Gastroesophageal sphincter (tissue), 3 donors: Measurements from ENCODE around the gene LAMA2.

ENCODE experiments used
- CTCF ChIP-seq, 4 experiments: fragments of 200-600 bp in 2 of 4; fragments of 450-650 bp in 2 of 4; sonication (generic) in 1 of 4; IDR thresholded peaks; one replicate each; pipeline ENCODE4 v1.5.1; 2017 to 2019; ENCODE audit warnings: antibody characterized with exemption in 4 of 4, mild to moderate bottlenecking in 2 of 4, moderate library complexity in 2 of 4
- POLR2A ChIP-seq, 2 donors: fragments of 450-650 bp; IDR thresholded peaks; one replicate each; pipeline ENCODE4 v1.6.1; 2017; ENCODE audit warnings: antibody characterized with exemption in 2 of 2, mild to moderate bottlenecking in 2 of 2, moderate library complexity in 1 of 2
- POLR2AphosphoS5 ChIP-seq: sonication (generic); formaldehyde crosslinking; IDR thresholded peaks from one replicate; pipeline ENCODE4 v1.6.1; 2017; ENCODE audit warnings: antibody characterized with exemption

GRCh38 chr6:129251669-129252376, 368.9 kb downstream of the LAMA2 start:
- TF ChIP-seq CTCF (IDR thresholded peaks at IDR 0.05) (peak; percentile 49 to 68 (median 62)), POLR2A (IDR thresholded peaks at IDR 0.05) (no peak), POLR2AphosphoS5 (no peak)
